Transverse colon (tissue), 3 donors: ENCODE data around the gene TIAM1.

Experiments
- POLR2A ChIP-seq: fragments of 450-650 bp; IDR thresholded peaks from one replicate; pipeline ENCODE4 v1.6.1; 2016; ENCODE audit warnings: antibody characterized with exemption, mild to moderate bottlenecking, moderate library complexity
- TF ChIP-seq, protein P1 (sequence below), 5 experiments: fragments of 200-600 bp in 3 of 5; fragments of 450-650 bp in 2 of 5; sonication (generic) in 3 of 5; IDR thresholded peaks; 1 replicate in 2 of 5; 2 replicates in 3 of 5; pipeline ENCODE4 v1.5.1; 2016 to 2017; ENCODE audit warnings: antibody characterized with exemption in 5 of 5, inconsistent platforms in 3 of 5, mild to moderate bottlenecking in 2 of 5, moderate library complexity in 1 of 5

GRCh38 chr21:31329456-31330143, 14.5 kb downstream of the TIAM1 start:
- no peak for TF ChIP-seq POLR2A
- TF ChIP-seq, protein P1, sequence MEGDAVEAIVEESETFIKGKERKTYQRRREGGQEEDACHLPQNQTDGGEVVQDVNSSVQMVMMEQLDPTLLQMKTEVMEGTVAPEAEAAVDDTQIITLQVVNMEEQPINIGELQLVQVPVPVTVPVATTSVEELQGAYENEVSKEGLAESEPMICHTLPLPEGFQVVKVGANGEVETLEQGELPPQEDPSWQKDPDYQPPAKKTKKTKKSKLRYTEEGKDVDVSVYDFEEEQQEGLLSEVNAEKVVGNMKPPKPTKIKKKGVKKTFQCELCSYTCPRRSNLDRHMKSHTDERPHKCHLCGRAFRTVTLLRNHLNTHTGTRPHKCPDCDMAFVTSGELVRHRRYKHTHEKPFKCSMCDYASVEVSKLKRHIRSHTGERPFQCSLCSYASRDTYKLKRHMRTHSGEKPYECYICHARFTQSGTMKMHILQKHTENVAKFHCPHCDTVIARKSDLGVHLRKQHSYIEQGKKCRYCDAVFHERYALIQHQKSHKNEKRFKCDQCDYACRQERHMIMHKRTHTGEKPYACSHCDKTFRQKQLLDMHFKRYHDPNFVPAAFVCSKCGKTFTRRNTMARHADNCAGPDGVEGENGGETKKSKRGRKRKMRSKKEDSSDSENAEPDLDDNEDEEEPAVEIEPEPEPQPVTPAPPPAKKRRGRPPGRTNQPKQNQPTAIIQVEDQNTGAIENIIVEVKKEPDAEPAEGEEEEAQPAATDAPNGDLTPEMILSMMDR (IDR thresholded peaks at IDR 0.05) = no peak
